SU-DHL-6 (cell line): ENCODE data around the gene DNAH7.
"Not testable (repeated sequence)": the region's sequence is repeated elsewhere in the genome, so short reads cannot be mapped to it uniquely, and the experiment has no call there.

Experiments
- H2AFZ ChIP-seq: fragments of 200-600 bp; sonication (generic); 2 replicates; pipeline ENCODE4 v1.6.1; 2014; ENCODE audit warnings: low read depth, mild to moderate bottlenecking, moderate library complexity, mixed read lengths, antibody characterized with exemption, low read length; ENCODE audit not compliant: severe bottlenecking
- H3F3A ChIP-seq: fragments of 200-600 bp; shearing (Covaris generic); 2 replicates; pipeline ENCODE4 v1.6.0; 2016; ENCODE audit warnings: antibody characterized with exemption, mild to moderate bottlenecking; ENCODE audit not compliant: insufficient read depth
- H3K27ac ChIP-seq: fragments of 200-600 bp; sonication (generic); 2 replicates; pipeline ENCODE4 v1.5.1; 2016; ENCODE audit warnings: low read depth, mild to moderate bottlenecking, low read length, moderate library complexity, mixed read lengths
- H3K27me3 ChIP-seq: fragments of 200-600 bp; sonication (generic), shearing (Covaris generic); 2 replicates; pipeline ENCODE4 v1.6.0; 2014; ENCODE audit warnings: mild to moderate bottlenecking, low read length
- H3K36me3 ChIP-seq: fragments of 200-600 bp; sonication (generic); 2 replicates; pipeline ENCODE4 v1.6.1; 2014; ENCODE audit warnings: mild to moderate bottlenecking, low read length, mixed read lengths
- H3K4me2 ChIP-seq: fragments of 300-600, 200-600 bp; shearing (Covaris generic), sonication (generic); 2 replicates; pipeline ENCODE4 v1.6.0; 2014; ENCODE audit warnings: low read length, low read depth, mild to moderate bottlenecking; ENCODE audit not compliant: poor library complexity, severe bottlenecking
- H3K4me3 ChIP-seq: fragments of 200-600 bp; sonication (generic); 2 replicates; pipeline ENCODE4 v1.5.1; 2014; ENCODE audit warnings: antibody characterized with exemption, low read length, mild to moderate bottlenecking, mixed read lengths; ENCODE audit not compliant: insufficient read depth, poor library complexity, severe bottlenecking
- H3K79me2 ChIP-seq: fragments of 200-600 bp; sonication (generic); 2 replicates; pipeline ENCODE4 v1.6.1; 2014; ENCODE audit warnings: mild to moderate bottlenecking, low read length, moderate library complexity; ENCODE audit not compliant: insufficient read depth
- H3K9ac ChIP-seq: fragments of 200-600 bp; sonication (generic); 2 replicates; pipeline ENCODE4 v1.7.0; 2014; ENCODE audit warnings: mild to moderate bottlenecking, low read length
- H3K9me2 ChIP-seq: fragments of 200-600 bp; sonication (generic); replicated peaks from 2 replicates; pipeline ENCODE4 v1.6.1; 2014; ENCODE audit warnings: low read length; ENCODE audit not compliant: insufficient read depth
- H3K9me3 ChIP-seq: fragments of 200-600 bp; sonication (generic); 2 replicates; pipeline ENCODE4 v1.6.1; 2014; ENCODE audit warnings: low read length, mixed read lengths; ENCODE audit not compliant: insufficient read depth
- H4K20me1 ChIP-seq: fragments of 200-600 bp; sonication (generic); 2 replicates; pipeline ENCODE4 v1.6.1; 2014; ENCODE audit warnings: low read depth, mild to moderate bottlenecking, antibody characterized with exemption, low read length, moderate library complexity, mixed read lengths
- CTCF ChIP-seq: fragments of 200-600 bp; sonication (generic); IDR thresholded peaks from one replicate; pipeline ENCODE4 v1.5.1; 2017; ENCODE audit warnings: antibody characterized with exemption, mild to moderate bottlenecking, low read length, moderate library complexity; ENCODE audit not compliant: insufficient read depth, poor library complexity, severe bottlenecking
- EZH2phosphoT487 ChIP-seq: fragments of 200-600 bp; sonication (generic), shearing (Covaris generic); conservative IDR thresholded peaks from 2 replicates; pipeline ENCODE4 v1.6.1; 2018; ENCODE audit warnings: mild to moderate bottlenecking, antibody characterized with exemption, low read length, moderate library complexity, mixed read lengths

The DNAH7 gene

GRCh38 chr2:195929531-195929930 lies 139.1 kb downstream of the DNAH7 start:
- no peak for TF ChIP-seq CTCF
- TF ChIP-seq EZH2phosphoT487, result no peak
- Histone ChIP-seq H3K4me3 (no peak overlapping the region), H4K20me1 (no peaks in the 10 kb centered on the region), H3K9me2 (no peaks in the 10 kb centered on the region), H3K79me2 (no peaks in the 10 kb centered on the region), H3F3A (no peaks in the 10 kb centered on the region), H3K27me3 (no peaks in the 10 kb centered on the region), H2AFZ (no peak overlapping the region), H3K36me3 (no peaks in the 10 kb centered on the region), H3K27ac (no peak overlapping the region), H3K9me3 (no peaks in the 10 kb centered on the region), H3K9ac (no peak overlapping the region), H3K4me2 (no peak overlapping the region)

GRCh38 chr2:195925120-195925519 lies 143.5 kb downstream of the DNAH7 start:
- H2AFZ ChIP-seq, result no peak overlapping the region
- H3K9me3 ChIP-seq, result no peaks in the 10 kb centered on the region
- no peak overlapping the region for H3K27ac ChIP-seq
- no peak for TF ChIP-seq CTCF
- TF ChIP-seq EZH2phosphoT487, result no peak
- no peak overlapping the region for H3K4me3 ChIP-seq
- no peaks in the 10 kb centered on the region for H3K27me3 ChIP-seq
- H4K20me1 ChIP-seq, result no peaks in the 10 kb centered on the region
- H3F3A ChIP-seq, result no peaks in the 10 kb centered on the region
- H3K79me2 ChIP-seq, result no peaks in the 10 kb centered on the region
- no peaks in the 10 kb centered on the region for H3K9me2 ChIP-seq
- no peak overlapping the region for H3K9ac ChIP-seq
- H3K36me3 ChIP-seq, result no peaks in the 10 kb centered on the region
- no peak overlapping the region for H3K4me2 ChIP-seq

GRCh38 chr2:195923889-195924288 lies 144.7 kb downstream of the DNAH7 start:
- TF ChIP-seq CTCF (no peak), EZH2phosphoT487 (no peak)

GRCh38 chr2:195917021-195917600 lies 151.5 kb downstream of the DNAH7 start:
- not testable (repeated sequence) for H3K79me2 ChIP-seq, H3K27ac ChIP-seq, H3K36me3 ChIP-seq, H3K4me2 ChIP-seq, H3K9ac ChIP-seq, H3K9me3 ChIP-seq, H3K27me3 ChIP-seq, H4K20me1 ChIP-seq, H3K4me3 ChIP-seq, H2AFZ ChIP-seq, H3K9me2 ChIP-seq, H3F3A ChIP-seq

More at GRCh38 chr2:195923889-195924288, 144.7 kb downstream of the DNAH7 start:
- no peak overlapping the region for H3K4me3 ChIP-seq
- no peaks in the 10 kb centered on the region for H3K9me2 ChIP-seq
- H3K79me2 ChIP-seq, result no peaks in the 10 kb centered on the region
- no peaks in the 10 kb centered on the region for H3K36me3 ChIP-seq
- no peak overlapping the region for H3K9ac ChIP-seq
- no peak overlapping the region for H3K4me2 ChIP-seq
- no peak overlapping the region for H2AFZ ChIP-seq
- no peaks in the 10 kb centered on the region for H3K27me3 ChIP-seq
- H3K9me3 ChIP-seq, result no peaks in the 10 kb centered on the region
- no peaks in the 10 kb centered on the region for H3F3A ChIP-seq
- no peak overlapping the region for H3K27ac ChIP-seq
- H4K20me1 ChIP-seq, result no peaks in the 10 kb centered on the region
